Right cardiac atrium (tissue), 5 donors: ENCODE measurements around the gene NPY. TPM values are rescaled to one million over a fixed set of nuclear protein-coding genes. Genes with fewer than 3 reads are reported as not detected.

ENCODE experiments used
- ATAC-seq, 2 donors: fragments of 200-7000 bp; cut with Tn5 transposase; one replicate each; pipeline versions ENCODE4 v1.8.0 to v1.9.1; 2020; ENCODE audit warnings: moderate library complexity in 2 of 2, mild to moderate bottlenecking in 1 of 2
- DNase-seq, 3 donors: peaks; one replicate each; pipeline ENCODE4 v3.0.0-alpha.2; 2020
- H3K27ac ChIP-seq: one replicate; pipeline ENCODE4 v1.5.1; 2013; ENCODE audit warnings: mild to moderate bottlenecking, low read length, control low read depth, moderate library complexity
- H3K27me3 ChIP-seq: one replicate; pipeline ENCODE4 v1.6.1; 2013; ENCODE audit not compliant: control insufficient read depth, insufficient read depth
- H3K4me1 ChIP-seq: one replicate; pipeline ENCODE4 v1.6.1; 2013; ENCODE audit warnings: low read length; ENCODE audit not compliant: control insufficient read depth, insufficient read depth
- H3K4me3 ChIP-seq: one replicate; pipeline ENCODE4 v1.5.1; 2013; ENCODE audit warnings: low read length, control low read depth
- H3K9me3 ChIP-seq: one replicate; pipeline ENCODE4 v1.6.1; 2013; ENCODE audit warnings: low read length; ENCODE audit not compliant: control insufficient read depth
- WGBS: extraction: QIAGEN DNeasy Blood & Tissue Kit; methylation state at CpG from one replicate; pipeline ENCODE4 v1.1.7; 2013; 5-methylcytosine and 5-hydroxymethylcytosine counted together
- intact Hi-C, 4 donors: fragments of 100-400 bp; cut with DNase I; formaldehyde crosslinking; loops; one replicate each; pipeline versions ENCODE4 v1.11.0 to v1.14.0; 2022 to 2023
- polyA plus RNA-seq: library from polyadenylated mRNA; stranded (reverse); fragments of 200-250 nt; gene quantifications from one replicate; pipeline ENCODE4 v1.2.3, GENCODE V29; 2013
- total RNA-seq, 4 donors: library from RNA; stranded (reverse); fragmentation: NEBNext Ultra II Directional; extraction: Animal tissue kit (Norgen Biotek cat#: 25700); gene quantifications; one replicate each; pipeline ENCODE4 v1.2.1, GENCODE V29; 2021
- donor health status: healthy with polysubstance abuse.
- donor health status: DM: no; HTN: yes; CAD: no.
- donor health status: DM: no; HTN: no; CAD: no.
- donor health status: DM: no; HTN: yes; CAD: no; lungs with severe emphysema.
- donor health status: DM: yes; HTN: yes; CAD: no.

Gene NPY
- total and polyA plus RNA-seq, 5 donors = 1.9 TPM; not detected in 4

DNA sequence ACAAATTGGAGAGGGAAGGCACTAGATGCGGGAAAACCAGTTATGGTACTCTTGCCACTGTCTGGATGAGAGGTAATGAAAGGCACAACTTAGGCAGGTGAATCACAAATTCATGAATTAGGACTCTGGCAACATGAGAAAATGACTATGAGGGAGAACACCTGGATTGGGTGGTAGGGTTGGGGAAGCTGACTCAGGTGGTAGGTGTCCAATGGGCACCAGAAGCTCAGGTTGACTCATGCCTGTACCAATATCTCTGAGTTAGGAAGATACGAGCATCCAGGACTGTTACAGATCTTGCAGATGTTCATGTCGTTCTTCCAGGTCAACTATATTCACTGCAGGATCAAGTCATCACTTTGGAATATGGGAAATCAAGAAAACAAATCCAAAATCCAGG is 56.7 kb downstream of the NPY start:
- Histone ChIP-seq H3K4me1 (no peaks in the 10 kb centered on the region), H3K4me3 (no peak overlapping the region), H3K27ac (no peak overlapping the region), H3K27me3 (no peaks in the 10 kb centered on the region), H3K9me3 (no peaks in the 10 kb centered on the region)
- ATAC-seq = no peak
- intact Hi-C loops = no loop called here
- DNase-seq = no peak
- 76% methylated on average over 3 of the region's 3 CpGs for WGBS
